Pancreas (tissue), 10 donors: Measurements from ENCODE around the gene RACK1. TPM values are rescaled to one million over a fixed set of nuclear protein-coding genes. Genes with fewer than 3 reads are reported as not detected.

ENCODE experiments used
- ATAC-seq, 4 donors: fragments of 200-7000 bp; cut with Tn5 transposase; one replicate each; pipeline versions ENCODE4 v1.8.0 to v1.9.1; 2020; ENCODE audit warnings: mild to moderate bottlenecking in 4 of 4, moderate library complexity in 4 of 4
- DNase-seq, 6 donors: peaks; one replicate each; pipeline ENCODE4 v3.0.0-alpha.2; 2020
- FAIRE-seq: peaks from 2 replicates; lab custom pipeline; 2012; peaks lifted over from hg19 to GRCh38; lab: Jason Lieb, UNC
- H3K27ac ChIP-seq, 4 donors: fragments of 200-600 bp; sonication (generic); 1 replicate in 3 of 4; 2 replicates in 1 of 4; pipeline versions ENCODE4 v1.5.0 to v1.8.0; 2020
- H3K27me3 ChIP-seq, 4 donors: fragments of 200-600 bp; one replicate each; pipeline ENCODE4 v1.8.0; 2021
- H3K36me3 ChIP-seq, 3 donors: fragments of 200-600 bp; sonication (generic) in 1 of 3; one replicate each; pipeline versions ENCODE4 v1.5.0 to v1.8.0; 2020 to 2021
- H3K4me1 ChIP-seq, 3 donors: fragments of 200-600 bp; one replicate each; pipeline ENCODE4 v1.8.0; 2021
- H3K4me3 ChIP-seq, 4 donors: fragments of 200-600 bp; sonication (generic) in 2 of 4; one replicate each; pipeline versions ENCODE4 v1.5.0 to v1.8.0; 2020 to 2021
- H3K9me3 ChIP-seq, 4 donors: fragments of 200-600 bp; one replicate each; pipeline ENCODE4 v1.8.0; 2021
- WGBS, 2 donors: extraction: QIAGEN DNeasy Blood & Tissue Kit; methylation state at CpG; one replicate each; pipeline ENCODE4 v1.1.7; 2013; 5-methylcytosine and 5-hydroxymethylcytosine counted together
- intact Hi-C, 3 donors: fragments of 100-400 bp; cut with DNase I; formaldehyde crosslinking; loops; one replicate each; pipeline versions ENCODE4 v1.11.1 to v1.14.2; 2022
- polyA plus RNA-seq, 2 donors: library from polyadenylated mRNA; stranded (reverse); fragments of 200-250 nt; gene quantifications; one replicate each; pipeline ENCODE4 v1.2.3, GENCODE V29; 2013
- total RNA-seq, 6 donors: library from RNA; stranded (reverse); fragmentation: NEBNext Ultra II Directional in 4 of 6; extraction: Animal tissue kit (Norgen Biotek cat#: 25700) in 4 of 6; gene quantifications; one replicate each; pipeline versions ENCODE4 v1.2.1 to v1.2.4, GENCODE V29; 2021 to 2023
- TF ChIP-seq, protein P1 (sequence below), 4 donors: fragments of 200-600 bp; sonication (generic) in 3 of 4; IDR thresholded peaks; one replicate each; pipeline versions ENCODE4 v1.5.0 to v1.8.0; 2021; ENCODE audit warnings: antibody characterized with exemption in 4 of 4
- donor health status: healthy with polysubstance abuse.
- donor health status: DM: no; HTN: no; CAD: no; lungs with moderate emphysema.
- donor health status: DM: no; HTN: no; CAD: no.
- donor health status: control.
- donor health status: control.
- donor health status: Bipolar disorder and iron deficiency.
- donor health status: DM: yes; HTN: yes; CAD: no.
- donor health status: DM: no; HTN: no; CAD: no.
- donor health status: DM: no; HTN: no; CAD: no.
- donor health status: DM: yes; HTN: yes; CAD: no.

RACK1 gene
- total and polyA plus RNA-seq, 8 donors = 974 to 1,629 (median 1,233) TPM

DNA sequence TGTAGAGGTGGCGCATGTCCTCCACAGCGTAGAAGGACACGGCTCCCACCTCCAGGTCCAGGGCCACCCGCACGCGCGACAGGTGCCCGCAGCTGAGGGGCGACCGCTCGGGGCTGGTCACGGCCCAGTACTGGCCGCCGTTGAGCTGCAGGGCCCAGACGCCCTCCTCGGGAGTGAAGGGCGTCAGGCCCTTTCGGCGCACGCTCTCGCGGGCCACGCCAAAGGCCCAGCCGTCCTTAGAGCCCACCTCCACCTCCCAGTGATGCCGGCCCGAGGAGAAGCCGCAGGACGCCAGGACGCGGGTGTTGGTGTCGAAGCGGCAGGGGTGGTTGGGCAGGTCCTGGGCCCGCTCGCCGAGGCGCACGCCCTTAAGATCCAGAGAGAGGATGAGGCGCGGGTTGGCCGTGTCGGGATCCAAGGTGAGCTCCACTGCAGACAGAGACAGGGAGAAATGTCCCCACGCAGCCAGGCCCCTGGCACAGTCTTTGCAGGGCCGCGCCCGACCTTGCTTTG, 48.4 kb downstream of the RACK1 start:
- Histone ChIP-seq H3K4me3 (no peak overlapping the region), H3K36me3 (no peaks in the 10 kb centered on the region), H3K9me3 (no peaks in the 10 kb centered on the region), H3K27me3 (no peaks in the 10 kb centered on the region), H3K4me1 (peaks cover 3 to 7% (median 4%) of the 10 kb centered on the region in 3 donors), H3K27ac (no peak overlapping the region)
- intact Hi-C loops = no loop called here
- no peak for DNase-seq
- ATAC-seq = no peak
- TF ChIP-seq, protein P1, sequence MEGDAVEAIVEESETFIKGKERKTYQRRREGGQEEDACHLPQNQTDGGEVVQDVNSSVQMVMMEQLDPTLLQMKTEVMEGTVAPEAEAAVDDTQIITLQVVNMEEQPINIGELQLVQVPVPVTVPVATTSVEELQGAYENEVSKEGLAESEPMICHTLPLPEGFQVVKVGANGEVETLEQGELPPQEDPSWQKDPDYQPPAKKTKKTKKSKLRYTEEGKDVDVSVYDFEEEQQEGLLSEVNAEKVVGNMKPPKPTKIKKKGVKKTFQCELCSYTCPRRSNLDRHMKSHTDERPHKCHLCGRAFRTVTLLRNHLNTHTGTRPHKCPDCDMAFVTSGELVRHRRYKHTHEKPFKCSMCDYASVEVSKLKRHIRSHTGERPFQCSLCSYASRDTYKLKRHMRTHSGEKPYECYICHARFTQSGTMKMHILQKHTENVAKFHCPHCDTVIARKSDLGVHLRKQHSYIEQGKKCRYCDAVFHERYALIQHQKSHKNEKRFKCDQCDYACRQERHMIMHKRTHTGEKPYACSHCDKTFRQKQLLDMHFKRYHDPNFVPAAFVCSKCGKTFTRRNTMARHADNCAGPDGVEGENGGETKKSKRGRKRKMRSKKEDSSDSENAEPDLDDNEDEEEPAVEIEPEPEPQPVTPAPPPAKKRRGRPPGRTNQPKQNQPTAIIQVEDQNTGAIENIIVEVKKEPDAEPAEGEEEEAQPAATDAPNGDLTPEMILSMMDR (IDR thresholded peaks at IDR 0.05) = no peak
- WGBS, 2 donors = 84 to 85% methylated on average over 45 of the region's 45 CpGs
- no peak for FAIRE-seq

DNA sequence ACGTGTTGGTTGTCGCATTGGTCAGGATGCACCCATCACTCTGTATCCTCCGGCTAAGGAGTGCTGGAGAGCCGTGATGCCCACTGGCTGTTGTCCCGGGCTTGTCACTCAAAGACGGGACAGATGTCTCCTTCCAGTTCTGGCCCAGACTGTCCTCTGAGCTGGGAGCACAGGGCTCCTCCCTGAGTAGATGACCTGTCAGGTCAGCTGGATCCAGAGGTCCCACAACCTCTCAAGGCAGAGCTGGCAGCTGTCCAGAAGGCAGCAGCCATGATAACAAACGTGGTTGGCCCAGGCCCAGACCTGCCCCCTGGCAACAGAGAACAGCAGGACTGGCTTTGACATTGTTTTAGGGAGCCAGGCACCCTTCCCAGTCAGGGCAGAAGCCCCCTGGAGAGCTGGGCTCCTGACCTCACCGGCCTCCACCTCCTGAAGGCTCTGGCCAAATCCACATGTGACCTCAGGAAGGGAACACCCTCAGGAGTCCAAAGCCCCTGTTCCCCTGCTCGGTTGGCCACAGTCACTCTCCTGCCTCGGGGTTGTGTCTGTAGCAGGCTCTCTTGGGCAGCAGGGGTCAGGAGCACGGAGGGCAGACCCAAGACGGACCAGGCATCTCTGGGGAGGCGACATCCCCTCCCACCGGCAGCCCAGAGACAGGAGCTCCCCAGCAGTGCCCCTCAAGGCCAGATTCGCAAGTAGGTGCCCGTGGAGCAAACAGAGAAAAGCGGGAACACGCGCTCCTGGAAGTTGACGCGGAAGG, 49.0 kb downstream of the RACK1 start:
- H3K4me1 ChIP-seq = peaks cover 3 to 7% (median 4%) of the 10 kb centered on the region in 3 donors
- no peaks in the 10 kb centered on the region for H3K36me3 ChIP-seq
- DNase-seq (peak in 1 of 6 donors; percentile 69), ATAC-seq (no peak), FAIRE-seq (no peak)
- no peak overlapping the region for H3K27ac ChIP-seq
- H3K4me3 ChIP-seq = no peak overlapping the region
- no peaks in the 10 kb centered on the region for H3K9me3 ChIP-seq
- WGBS, 2 donors = 77 to 79% methylated on average over 21 of the region's 21 CpGs
- H3K27me3 ChIP-seq = no peaks in the 10 kb centered on the region
- TF ChIP-seq, protein P1 (IDR thresholded peaks at IDR 0.05) = no peak
- intact Hi-C loops = no loop called here

DNA sequence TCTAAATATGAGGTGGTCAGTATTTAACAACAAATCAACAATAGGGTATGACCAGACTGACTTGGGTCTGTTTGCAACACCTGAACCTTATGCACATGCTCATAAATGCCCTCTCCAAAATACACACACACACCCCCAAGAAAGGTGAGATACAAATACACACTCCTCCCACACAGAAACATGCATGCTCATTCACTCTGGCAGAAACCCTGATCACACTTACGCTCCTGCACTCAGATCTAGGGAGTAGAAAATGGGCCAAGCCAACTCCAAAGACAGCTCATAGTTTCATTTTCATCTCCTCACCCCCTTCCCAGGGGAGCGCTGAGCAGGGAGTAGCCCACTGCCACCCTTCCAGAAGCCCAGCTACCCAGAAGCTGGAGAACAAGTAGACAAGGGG, 50.0 kb downstream of the RACK1 start:
- H3K27me3 ChIP-seq = no peaks in the 10 kb centered on the region
- intact Hi-C loops = no loop called here
- H3K36me3 ChIP-seq = no peaks in the 10 kb centered on the region
- FAIRE-seq (no peak), DNase-seq (no peak), ATAC-seq (no peak)
- no peak overlapping the region for H3K4me3 ChIP-seq
- TF ChIP-seq, protein P1 (IDR thresholded peaks at IDR 0.05) = no peak
- WGBS, 2 donors = 95 to 97% methylated on average over 2 of the region's 2 CpGs
- no peaks in the 10 kb centered on the region for H3K9me3 ChIP-seq
- H3K4me1 ChIP-seq = peaks cover 3 to 7% (median 4%) of the 10 kb centered on the region in 3 donors
- H3K27ac ChIP-seq = no peak overlapping the region

DNA sequence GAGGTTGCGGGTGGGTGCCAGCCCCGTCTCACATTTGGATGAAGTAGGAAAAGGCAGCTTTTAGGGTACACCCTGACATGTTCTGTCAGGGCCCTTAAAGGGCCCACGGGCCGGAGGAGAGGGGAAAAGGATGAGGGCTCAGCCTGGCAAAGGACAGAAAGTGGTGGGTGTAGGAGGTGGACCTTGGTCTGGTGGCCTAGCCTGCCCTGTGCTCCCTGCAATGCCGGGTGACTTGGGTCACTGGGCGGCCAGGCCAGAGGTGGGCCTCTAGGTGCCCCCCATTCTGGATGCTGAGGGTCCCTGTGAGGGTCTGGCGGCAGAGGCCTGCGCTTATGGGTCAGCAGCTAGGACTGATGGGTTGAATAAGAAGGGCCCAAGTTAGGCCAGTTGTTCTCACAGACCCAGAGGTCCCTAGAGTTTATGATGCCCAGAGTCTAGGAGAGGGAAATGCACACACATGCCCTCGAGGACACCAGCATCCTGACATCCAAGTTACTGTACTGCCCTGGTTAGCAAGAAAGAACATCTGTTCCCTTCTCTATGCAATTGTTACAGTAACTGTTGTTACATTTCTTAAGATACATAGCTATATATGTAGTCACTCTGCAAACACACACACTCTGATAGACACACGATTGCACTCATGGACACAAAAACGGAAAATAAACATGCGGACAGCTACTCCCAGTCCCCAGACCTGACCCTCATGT, 51.2 kb downstream of the RACK1 start:
- H3K9me3 ChIP-seq = no peaks in the 10 kb centered on the region
- H3K4me3 ChIP-seq = peak overlapping the region; percentile 69 to 85 (median 84)
- peak overlapping the region in 3 of 4 donors; percentile 78 to 91 (median 88) for H3K27ac ChIP-seq
- FAIRE-seq (no peak), DNase-seq (peak in 1 of 6 donors; percentile 51), ATAC-seq (no peak)
- intact Hi-C loops = no loop called here
- 53% methylated on average over 12 of the region's 12 CpGs for WGBS, 2 donors
- H3K36me3 ChIP-seq = no peaks in the 10 kb centered on the region
- peaks cover 3 to 7% (median 7%) of the 10 kb centered on the region in 3 donors for H3K4me1 ChIP-seq
- H3K27me3 ChIP-seq = no peaks in the 10 kb centered on the region
- TF ChIP-seq, protein P1 (IDR thresholded peaks at IDR 0.05) = no peak
